DND-41 (cell line): Measurements from ENCODE around the gene LPAR3.

Experiments
- CTCF ChIP-seq: IDR thresholded peaks from 2 replicates; pipeline ENCODE4 v1.5.1; 2012; ENCODE audit warnings: borderline replicate concordance, low read length, moderate library complexity, mild to moderate bottlenecking; ENCODE audit not compliant: poor library complexity, severe bottlenecking; ENCODE audit errors: extremely low read depth
- EZH2 ChIP-seq: IDR thresholded peaks from 3 replicates; pipeline ENCODE4 v1.6.1; 2012; ENCODE audit warnings: borderline replicate concordance, low read depth, mild to moderate bottlenecking, moderate library complexity, low read length, inconsistent platforms; ENCODE audit not compliant: severe bottlenecking

GRCh38 chr1:84913555-84913892 lies 20.5 kb upstream of the LPAR3 start:
- TF ChIP-seq CTCF (no peak), EZH2 (no peak)
